Measurements from ENCODE around the gene CTNNAL1. TPM values are rescaled to one million over a fixed set of nuclear protein-coding genes. Genes with fewer than 3 reads are reported as not detected.

CTNNAL1 gene
- total and polyA plus RNA-seq, 2 donors (not counting 3 experiments of a cell fraction or from before 2014, with no cell fraction given), result 29.5 to 76.2 TPM

- H3K79me2 ChIP-seq (ENCODE audit: control insufficient read depth, insufficient read depth, low read length), result peaks cover 59% of the 10 kb centered on the region
- H2AFZ ChIP-seq (ENCODE audit: low read depth, low read length), result no peak overlapping the region
- ChIA-PET POLR2A (no interaction called here), CTCF (interaction anchor here (1.6 to 2.0 kb wide), 2 partner anchors 15 to 44 kb away, joined by 3 to 7 read pairs; no protein-coding TSS in a partner anchor)
- no peaks in the 10 kb centered on the region for H3K27me3 ChIP-seq (ENCODE audit: control insufficient read depth in 2 of 2, insufficient read depth in 2 of 2, low read length in 2 of 2)
- FAIRE-seq (no peak), DNase-seq (ENCODE audit: low read depth, low spot score) (no peak)
- H3K4me2 ChIP-seq (ENCODE audit: insufficient read depth, low read length), result no peak overlapping the region
- no peak overlapping the region for H3K4me3 ChIP-seq (replicated peaks in 1 of 3; ENCODE audit: insufficient read depth in 1 of 3, low read depth in 1 of 3, low read length in 3 of 3)
- H3K36me3 ChIP-seq (ENCODE audit: control insufficient read depth in 2 of 2, extremely low read depth in 1 of 2, insufficient read depth in 2 of 2, low read length in 2 of 2), result no peaks in the 10 kb centered on the region
- H3K9me3 ChIP-seq (replicated peaks; ENCODE audit: control insufficient read depth, insufficient read depth, low read length), result no peaks in the 10 kb centered on the region
- no peak overlapping the region for H3K9ac ChIP-seq (replicated peaks; ENCODE audit: extremely low read depth, insufficient read depth, low read length)
- intact Hi-C loops (cut with micrococcal nuclease), result no loop called here
- no peak overlapping the region for H3K27ac ChIP-seq (ENCODE audit: insufficient read depth, low read depth, low read length)
- H4K20me1 ChIP-seq (replicated peaks; ENCODE audit: control insufficient read depth, extremely low read depth, insufficient read depth, low read length), result no peaks in the 10 kb centered on the region
- no TSS peak for BruUV-seq (replicated peaks)
- peaks cover 42% of the 10 kb centered on the region for H3K4me1 ChIP-seq (ENCODE audit: control insufficient read depth, extremely low read depth, insufficient read depth, low read length)
- H3K9me1 ChIP-seq (replicated peaks; ENCODE audit: control insufficient read depth, extremely low read depth, insufficient read depth, low read length), result no peaks in the 10 kb centered on the region
- TF ChIP-seq EZH2 (IDR thresholded peaks at IDR 0.05; ENCODE audit: borderline replicate concordance, low read depth, low read length, severe bottlenecking), result no peak
- no peak for TF ChIP-seq MAX (IDR thresholded peaks at IDR 0.05; ENCODE audit: insufficient read depth, insufficient read length)
- TF ChIP-seq CTCF (IDR thresholded peaks at IDR 0.05; ENCODE audit: extremely low read depth in 1 of 2, insufficient read depth in 1 of 2, low read depth in 1 of 2, low read length in 2 of 2), result no peak
- no peak for TF ChIP-seq JUN (IDR thresholded peaks at IDR 0.05; ENCODE audit: borderline replicate concordance, insufficient read depth, insufficient read length, low read depth)
- no peak for TF ChIP-seq MYC (IDR thresholded peaks at IDR 0.05; ENCODE audit: low read depth, low read length)
- no peak for TF ChIP-seq GATA2 (IDR thresholded peaks at IDR 0.05; ENCODE audit: insufficient read depth, insufficient read length, low read depth, low read length)
- no peak for TF ChIP-seq FOS (IDR thresholded peaks at IDR 0.05; ENCODE audit: borderline replicate concordance, insufficient read depth, low read length)
- no peak for TF ChIP-seq POLR2AphosphoS5 (IDR thresholded peaks at IDR 0.05; ENCODE audit: insufficient read depth, low read depth, low read length)
- no peak for TF ChIP-seq POLR2A (IDR thresholded peaks at IDR 0.05; ENCODE audit: low read depth, low read length)
- dilution Hi-C loops (cut with MboI; ENCODE audit: extremely low pct_ligation_motif_present, low sequenced_read_pairs), result no loop called here
Measured at GRCh38 chr9:108997112-108997511, 16.2 kb downstream of the CTNNAL1 start.
